ENCODE results near the gene MAP3K5. TPM values are rescaled to one million over a fixed set of nuclear protein-coding genes. Genes with fewer than 3 reads are reported as not detected.

Gene MAP3K5
- total and polyA plus RNA-seq, 9 of the 15 experiments (the other 6 are each of a cell fraction or from before 2014, with no cell fraction given), result 2.2 to 13.0 (median 9.9) TPM

DNA sequence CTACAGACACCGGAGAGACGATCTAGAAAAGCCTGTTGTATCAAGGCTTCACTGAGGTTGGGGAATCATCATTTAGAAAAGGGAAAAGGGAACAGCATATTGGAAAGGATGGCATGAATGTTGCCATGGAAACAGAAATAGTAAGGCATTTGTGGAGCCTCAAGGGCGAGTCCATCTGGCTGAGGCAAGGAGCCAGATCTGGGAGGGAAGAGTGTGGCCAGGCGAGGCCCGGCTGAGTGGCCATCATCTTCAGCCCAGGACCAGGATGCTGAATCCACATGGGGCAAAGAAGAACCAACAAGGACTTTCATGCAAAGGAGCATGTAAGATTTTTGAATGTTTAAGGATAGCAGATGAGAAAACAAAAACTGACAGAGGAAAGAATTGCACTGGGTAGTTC is 85.8 kb downstream of the MAP3K5 start:
- H3K4me3 ChIP-seq, result no peak overlapping the region
- H3K36me3 ChIP-seq (ENCODE audit: control insufficient read depth, insufficient read depth, low read length), result peaks cover 5% of the 10 kb centered on the region; the same call in 1 of the 3 replicates
- no peak overlapping the region for H3K4me2 ChIP-seq (ENCODE audit: insufficient read depth, low read length)
- WGBS (ENCODE audit: insufficient coverage, low coverage, missing lambda C conversion rate), result 44% methylated on average over 5 of the region's 5 CpGs
- no TSS peak for BruUV-seq (replicated peaks)
- ChIA-PET CTCF (ENCODE audit: low intra/inter-chr PET ratio) (interaction anchor here (0.7 kb wide), 1 partner anchor 402 kb away, joined by 4 read pairs; no protein-coding TSS in a partner anchor), POLR2A (interaction anchor here (0.7 kb wide), 1 partner anchor 50 kb away, joined by 3 read pairs; no protein-coding TSS in a partner anchor)
- no peaks in the 10 kb centered on the region for H3K4me1 ChIP-seq (replicated peaks in 1 of 2; ENCODE audit: control insufficient read depth in 2 of 2, insufficient read depth in 2 of 2, low read length in 2 of 2)
- H4K20me1 ChIP-seq (replicated peaks; ENCODE audit: control insufficient read depth, insufficient read depth, low read length), result no peaks in the 10 kb centered on the region
- peaks cover 6% of the 10 kb centered on the region; the same call in 2 of the 3 replicates for H3K79me2 ChIP-seq (ENCODE audit: control insufficient read depth, insufficient read depth, low read length)
- H3K27ac ChIP-seq (ENCODE audit: extremely low read depth, low read depth, low read length), result no peak overlapping the region
- no peak overlapping the region for H2AFZ ChIP-seq (ENCODE audit: low read depth, low read length)
- H3K9me1 ChIP-seq (ENCODE audit: control insufficient read depth, insufficient read depth, low read length), result no peaks in the 10 kb centered on the region
- FAIRE-seq (no peak), ATAC-seq (no peak), DNase-seq (ENCODE audit: extremely low read depth in 1 of 4, low spot score in 3 of 4) (no peak)
- H3K27me3 ChIP-seq (ENCODE audit: control insufficient read depth in 2 of 2, insufficient read depth in 2 of 2, low read length in 2 of 2), result no peaks in the 10 kb centered on the region
- H3K9me3 ChIP-seq (replicated peaks; ENCODE audit: control insufficient read depth, insufficient read depth, low read depth, low read length), result no peaks in the 10 kb centered on the region
- TF ChIP-seq RFX1 (IDR thresholded peaks at IDR 0.05) (peak; percentile 77), IRF9 (tag; IDR thresholded peaks at IDR 0.05) (no peak)
- in situ Hi-C loops (cut with MboI), result no loop called here
- no peak overlapping the region for H3K9ac ChIP-seq (ENCODE audit: insufficient read depth in 1 of 2, low read depth in 2 of 2, low read length in 2 of 2)
- intact Hi-C loops (cut with micrococcal nuclease), result no loop called here

DNA sequence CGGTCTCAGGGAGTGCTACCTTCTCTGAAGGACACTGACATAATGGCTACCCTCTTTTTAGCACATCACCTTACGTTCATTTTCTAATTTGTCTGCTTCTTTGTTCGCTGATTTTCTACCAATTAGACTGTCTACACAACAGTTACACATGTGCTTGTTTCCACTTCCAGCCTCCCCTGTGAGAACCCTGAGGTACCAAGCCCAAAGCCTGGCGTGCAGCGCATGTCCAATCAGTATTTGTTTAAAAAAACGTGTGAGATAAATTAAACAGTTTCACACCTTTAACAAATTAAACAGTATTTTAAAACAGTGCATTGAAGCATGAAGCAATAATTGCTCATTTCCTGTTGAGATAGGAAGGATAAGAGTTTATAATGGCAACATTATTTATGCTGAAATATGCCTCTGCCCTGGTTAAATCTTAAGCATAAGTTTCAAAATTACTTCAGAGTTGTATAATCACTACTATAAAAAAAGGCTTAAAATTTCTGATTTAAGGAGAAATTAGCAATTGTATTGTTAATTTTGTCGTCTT is 88.9 kb downstream of the MAP3K5 start:
- no peak for TF ChIP-seq PHB (CRISPR knock-in tag; IDR thresholded peaks at IDR 0.05)
- no peak for TF ChIP-seq CEBPG (CRISPR knock-in tag; IDR thresholded peaks at IDR 0.05)
- TF ChIP-seq CEBPG (tag; conservative IDR thresholded peaks at IDR 0.05 in 1 of 2, IDR thresholded peaks at IDR 0.05 in 1 of 2), result no peak
- TF ChIP-seq CBX8 (IDR thresholded peaks at IDR 0.05; ENCODE audit: borderline replicate concordance, extremely low read depth, low read depth, low read length, poor library complexity, severe bottlenecking), result no peak
- Histone ChIP-seq H3K27ac (ENCODE audit: extremely low read depth, low read depth, low read length) (no peak overlapping the region), H3K4me2 (ENCODE audit: insufficient read depth, low read length) (no peak overlapping the region), H4K20me1 (replicated peaks; ENCODE audit: control insufficient read depth, insufficient read depth, low read length) (no peaks in the 10 kb centered on the region), H3K9me3 (replicated peaks; ENCODE audit: control insufficient read depth, insufficient read depth, low read depth, low read length) (no peaks in the 10 kb centered on the region), H3K4me3 (no peak overlapping the region), H3K79me2 (ENCODE audit: control insufficient read depth, insufficient read depth, low read length) (peaks cover 6% of the 10 kb centered on the region; the same call in 2 of the 3 replicates), H3K9me1 (ENCODE audit: control insufficient read depth, insufficient read depth, low read length) (no peaks in the 10 kb centered on the region), H3K36me3 (ENCODE audit: control insufficient read depth, insufficient read depth, low read length) (peaks cover 6% of the 10 kb centered on the region; the same call in 1 of the 3 replicates), H3K9ac (ENCODE audit: insufficient read depth in 1 of 2, low read depth in 2 of 2, low read length in 2 of 2) (no peak overlapping the region), H3K27me3 (ENCODE audit: control insufficient read depth in 2 of 2, insufficient read depth in 2 of 2, low read length in 2 of 2) (no peaks in the 10 kb centered on the region; a peak in 1 of 5 replicates), H3K4me1 (replicated peaks in 1 of 2; ENCODE audit: control insufficient read depth in 2 of 2, insufficient read depth in 2 of 2, low read length in 2 of 2) (no peaks in the 10 kb centered on the region), H2AFZ (ENCODE audit: low read depth, low read length) (no peak overlapping the region)
- FAIRE-seq (no peak), ATAC-seq (no peak), DNase-seq (ENCODE audit: extremely low read depth in 1 of 4, low spot score in 3 of 4) (no peak)
- BruUV-seq (replicated peaks), result no TSS peak
- POLR2A ChIA-PET, result no interaction called here
- in situ Hi-C loops (cut with MboI), result no loop called here
- intact Hi-C loops (cut with micrococcal nuclease), result no loop called here
- 50% methylated on average over 7 of the region's 7 CpGs for WGBS (ENCODE audit: insufficient coverage, low coverage, missing lambda C conversion rate)
- CTCF ChIA-PET (ENCODE audit: low intra/inter-chr PET ratio), result no interaction called here
